GM18517 (cell line): ENCODE measurements around the gene SIK3.
A peak's percentile ranks its signal among the peaks of the same experiment; 100 is the strongest.

Experiments
- ATAC-seq: cut with Tn5 transposase; IDR thresholded peaks from one replicate; pipeline ENCODE4 v1.9.1; 2021; ENCODE audit warnings: mild to moderate bottlenecking, moderate library complexity; ENCODE audit not compliant: unreplicated experiment

Gene SIK3

DNA sequence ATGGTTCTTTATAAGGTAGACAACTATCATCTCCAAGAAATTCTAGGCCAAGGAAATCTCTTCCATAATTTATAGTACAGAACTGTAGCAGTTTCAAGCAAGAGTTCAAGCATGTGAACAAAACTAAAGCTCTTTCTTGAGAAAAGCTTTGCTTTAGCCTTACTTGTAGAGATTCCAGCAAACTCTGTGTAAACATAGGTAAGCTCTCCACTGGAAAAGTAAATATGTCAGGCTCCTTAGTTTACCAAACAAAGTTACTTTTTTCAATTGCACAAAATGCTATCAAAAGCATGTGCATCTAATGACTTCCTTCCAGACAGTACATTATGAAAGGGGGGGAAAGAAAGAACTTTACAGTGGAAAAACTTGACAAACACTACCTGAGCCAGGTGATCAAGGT, 125.0 kb downstream of the SIK3 start:
- no peak for ATAC-seq

DNA sequence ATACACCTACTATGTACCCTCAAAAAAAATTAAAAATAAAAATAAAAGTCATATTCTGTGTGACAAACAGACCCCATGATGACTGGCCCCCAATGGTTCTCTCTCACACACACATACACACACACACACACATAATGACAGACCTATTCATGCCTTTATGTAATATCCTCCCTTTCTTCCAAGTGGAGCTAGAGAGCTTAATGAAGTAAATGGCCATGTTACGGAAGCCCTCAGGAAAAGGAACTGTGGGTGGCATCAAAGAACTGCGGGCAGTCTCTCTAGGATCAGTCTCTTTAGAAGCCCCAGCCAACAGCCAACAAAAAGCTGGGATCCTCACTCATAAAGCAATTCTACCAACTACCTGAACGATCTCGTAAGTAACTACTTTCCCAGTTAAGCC, 125.5 kb downstream of the SIK3 start:
- no peak for ATAC-seq

DNA sequence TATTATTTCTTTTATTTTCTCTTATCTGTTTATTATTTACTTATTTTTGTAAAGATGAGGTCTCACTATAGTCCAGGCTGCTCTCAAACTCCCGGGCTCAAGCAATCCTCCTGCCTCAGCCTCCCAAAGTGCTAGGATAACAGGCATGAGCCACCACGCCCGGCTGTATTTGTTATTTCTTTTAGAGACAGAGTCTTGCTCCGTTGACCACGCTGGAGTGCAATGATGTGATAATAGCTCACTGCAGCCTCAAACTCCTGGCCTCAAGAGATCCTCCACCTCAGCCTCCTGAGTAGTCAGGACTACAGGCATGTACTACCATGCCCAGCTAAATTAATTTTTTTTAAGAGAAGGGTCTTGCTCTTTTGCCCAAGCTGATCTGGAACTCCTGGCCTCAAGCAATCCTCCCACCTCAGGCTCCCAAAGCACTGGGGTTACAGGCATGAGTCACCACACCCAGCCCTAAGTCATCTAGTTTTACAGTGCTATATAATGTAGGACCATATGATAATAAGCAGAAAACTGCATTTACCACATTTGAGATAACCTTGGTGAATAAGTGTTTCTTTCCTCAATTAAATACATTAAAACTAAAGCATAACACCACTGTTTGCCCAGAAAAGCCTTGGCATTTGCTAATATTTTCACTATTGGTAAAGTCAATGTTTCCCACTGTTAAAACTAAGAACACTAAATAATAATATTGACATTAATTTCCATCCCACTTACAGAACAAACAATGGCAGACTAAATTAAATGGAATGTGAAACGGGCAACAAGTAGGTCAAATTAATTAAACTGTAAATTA, 127.5 kb downstream of the SIK3 start:
- ATAC-seq: no peak

DNA sequence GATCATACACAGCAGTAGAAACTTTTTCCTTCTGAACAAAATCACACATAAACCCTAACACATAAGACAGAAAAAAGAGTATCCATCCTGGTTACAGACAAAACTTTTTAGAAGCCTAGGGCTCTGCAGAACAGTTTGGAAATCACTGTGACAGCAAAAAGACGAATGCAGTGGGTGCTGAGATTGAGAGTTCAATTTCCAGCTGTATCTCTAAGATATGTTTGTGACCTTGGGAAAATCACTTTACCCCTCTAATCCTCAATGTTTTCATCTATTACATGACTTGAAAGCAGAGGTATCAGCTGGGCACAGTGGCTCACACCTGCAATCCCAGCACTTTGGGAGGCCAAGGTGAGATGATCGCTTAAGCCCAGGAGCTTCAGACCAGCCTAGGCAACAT, 128.5 kb downstream of the SIK3 start:
- ATAC-seq: no peak

DNA sequence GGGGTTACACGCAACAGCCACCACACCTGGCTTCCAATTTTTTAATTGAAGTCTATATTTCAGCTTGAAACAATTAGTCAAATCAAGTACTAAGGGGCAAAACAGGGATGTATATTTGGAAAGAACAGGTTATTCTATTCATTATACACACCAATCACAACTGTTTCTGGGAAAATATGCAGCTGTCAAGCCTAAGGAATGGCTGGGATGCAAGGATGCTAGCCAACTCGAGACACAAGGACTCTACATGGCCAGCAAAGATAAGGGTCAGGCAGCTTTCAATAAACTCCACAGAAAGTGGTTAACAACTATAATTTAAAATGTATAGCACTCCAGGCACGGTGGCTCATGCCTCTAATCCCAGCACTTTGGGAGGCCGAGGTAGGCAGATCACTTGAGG, 134.0 kb downstream of the SIK3 start:
- ATAC-seq: no peak

DNA sequence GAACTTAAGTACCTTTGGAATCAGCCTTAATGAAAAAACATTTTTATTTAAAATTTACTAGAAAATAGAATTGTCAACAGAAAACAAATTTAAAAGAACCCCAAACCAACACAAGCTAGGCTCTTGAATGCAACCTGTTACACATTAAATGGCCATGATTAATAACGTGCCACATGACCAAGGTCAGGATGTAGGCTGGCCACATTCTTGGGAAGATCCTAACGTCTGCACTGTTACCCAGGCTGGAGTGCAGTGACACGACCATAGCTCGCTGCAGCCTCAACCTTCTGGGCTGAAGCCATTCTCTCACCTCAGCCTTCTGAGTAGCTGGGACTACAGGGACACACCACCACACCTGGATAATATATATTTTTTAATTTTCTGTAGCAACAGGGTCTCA, 134.4 kb downstream of the SIK3 start:
- ATAC-seq: no peak

DNA sequence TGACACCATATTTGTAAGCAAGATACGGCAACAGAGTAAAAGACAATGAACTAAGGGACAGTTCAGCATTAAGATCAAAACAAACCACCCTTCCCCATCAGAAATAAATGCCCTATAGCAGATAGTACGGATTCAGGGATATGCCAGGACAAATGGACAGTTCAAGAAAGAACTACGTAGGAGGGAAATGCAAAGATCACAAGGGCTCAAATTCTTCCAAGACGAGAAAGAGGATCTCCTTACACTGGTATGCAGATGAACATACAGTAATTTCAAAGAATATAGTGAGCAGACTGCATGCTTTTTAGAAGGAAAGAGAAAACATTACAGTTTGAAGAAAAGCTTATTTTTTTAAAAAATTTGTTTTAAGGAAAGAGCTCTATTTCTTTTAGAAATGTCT, 136.1 kb downstream of the SIK3 start:
- no peak for ATAC-seq

DNA sequence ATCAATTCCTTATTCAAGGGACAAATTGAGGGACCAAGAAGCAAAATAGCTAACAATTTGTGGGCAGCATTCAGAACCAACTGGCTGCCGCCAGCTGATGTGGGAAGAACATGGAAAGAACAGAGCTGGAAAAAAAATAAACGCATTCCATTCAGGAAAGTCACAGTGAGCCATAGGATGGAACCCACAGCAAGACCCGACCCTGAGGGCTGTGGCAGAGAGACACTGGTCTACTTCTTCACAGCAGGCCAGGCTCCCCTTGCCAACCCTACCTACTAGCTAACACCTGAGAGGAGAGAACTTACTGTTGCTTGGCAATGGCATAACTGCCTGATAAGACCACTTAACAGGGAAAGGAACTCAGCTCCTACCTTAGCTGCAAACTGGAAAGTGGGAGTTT, 137.3 kb downstream of the SIK3 start:
- no peak for ATAC-seq

DNA sequence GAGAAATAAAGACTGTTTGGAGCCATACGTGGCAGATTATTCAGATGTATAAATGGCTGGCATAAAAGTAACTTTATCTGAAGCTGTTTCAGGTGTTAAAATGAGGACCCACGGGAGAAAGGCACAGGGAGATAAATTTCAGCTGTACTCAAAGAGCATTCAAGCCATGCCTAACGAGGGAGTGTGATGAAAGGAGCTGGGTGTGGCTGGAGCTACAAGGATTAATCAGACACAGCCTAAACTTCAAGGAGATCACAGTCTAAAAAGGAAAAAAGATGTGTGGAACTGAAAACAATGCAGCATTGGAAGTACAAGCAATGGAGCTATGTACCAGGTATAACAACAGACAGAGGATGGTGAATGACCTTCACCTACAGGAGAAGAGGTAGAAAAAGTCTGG, 140.0 kb downstream of the SIK3 start:
- no peak for ATAC-seq

DNA sequence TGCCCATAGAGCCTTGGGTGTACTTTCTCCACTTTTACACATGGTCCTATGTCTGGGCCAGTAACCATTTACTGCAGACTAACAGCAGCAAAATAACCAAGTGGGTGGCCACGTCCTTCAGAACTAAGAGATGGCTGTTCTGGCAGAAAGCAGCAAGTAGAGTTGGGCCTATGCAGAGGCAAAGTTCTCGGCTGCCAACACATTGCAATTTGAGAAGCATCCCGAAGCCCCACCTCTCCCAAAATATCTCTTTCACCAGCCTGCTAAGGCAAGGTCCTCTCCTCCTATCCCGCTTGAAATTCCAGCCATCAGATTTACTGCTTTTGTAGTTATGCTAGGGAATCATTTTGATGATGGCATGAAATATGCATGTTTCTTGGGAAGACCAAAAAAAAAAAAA, 142.3 kb downstream of the SIK3 start:
- no peak for ATAC-seq

DNA sequence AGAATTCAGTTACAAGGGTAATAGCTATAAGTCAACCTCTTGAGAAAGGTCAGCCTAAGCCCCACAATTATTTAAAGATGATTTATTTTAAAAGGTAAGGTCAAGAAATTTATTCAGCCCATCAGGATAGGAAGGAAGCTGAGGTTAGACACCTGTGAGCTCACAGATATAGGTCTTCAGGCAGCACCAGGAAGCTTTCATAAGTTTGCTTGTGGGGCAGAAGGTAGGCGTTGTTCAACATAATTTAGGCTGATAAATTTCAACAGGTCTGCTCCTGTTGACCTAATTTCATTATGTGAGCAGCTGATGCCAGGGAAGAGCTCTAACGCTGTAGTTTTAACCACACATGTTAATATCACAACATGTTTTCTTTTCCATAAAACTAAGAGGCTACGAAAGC, 142.7 kb downstream of the SIK3 start:
- ATAC-seq: no peak

DNA sequence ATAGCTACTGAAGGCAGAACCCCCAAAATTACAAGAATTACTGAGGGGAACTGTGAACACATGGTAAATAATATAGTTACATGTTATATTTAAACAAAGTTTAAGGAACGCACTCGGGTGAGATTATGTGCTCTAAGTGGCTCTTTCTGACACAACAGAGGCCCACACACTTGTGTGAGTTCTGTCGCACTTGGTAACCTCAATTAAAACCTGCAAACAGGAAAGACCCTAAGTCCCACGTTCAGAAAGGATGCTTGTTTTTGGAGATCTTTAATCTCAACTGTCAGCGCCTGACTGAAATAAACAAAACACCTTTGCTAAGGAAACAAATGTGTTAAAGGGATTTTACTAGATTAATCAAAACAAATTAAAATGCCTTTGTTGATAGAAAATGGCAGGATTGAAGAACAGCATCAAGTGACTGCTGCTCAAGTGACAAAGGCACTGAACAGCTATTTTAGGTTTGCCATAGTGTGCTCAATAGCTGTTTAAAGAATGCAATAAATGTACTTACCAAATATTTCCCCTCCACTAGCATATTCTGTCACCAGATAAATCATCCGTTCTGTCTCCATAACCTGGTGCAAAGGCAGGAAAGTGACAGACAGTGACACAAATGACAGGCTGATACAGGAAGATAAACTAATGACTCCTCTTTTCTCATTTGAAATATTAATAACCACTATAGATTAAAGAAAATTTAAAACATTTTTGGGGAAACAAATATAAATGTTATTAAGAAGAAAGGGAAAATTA, 144.5 kb downstream of the SIK3 start:
- no peak for ATAC-seq

DNA sequence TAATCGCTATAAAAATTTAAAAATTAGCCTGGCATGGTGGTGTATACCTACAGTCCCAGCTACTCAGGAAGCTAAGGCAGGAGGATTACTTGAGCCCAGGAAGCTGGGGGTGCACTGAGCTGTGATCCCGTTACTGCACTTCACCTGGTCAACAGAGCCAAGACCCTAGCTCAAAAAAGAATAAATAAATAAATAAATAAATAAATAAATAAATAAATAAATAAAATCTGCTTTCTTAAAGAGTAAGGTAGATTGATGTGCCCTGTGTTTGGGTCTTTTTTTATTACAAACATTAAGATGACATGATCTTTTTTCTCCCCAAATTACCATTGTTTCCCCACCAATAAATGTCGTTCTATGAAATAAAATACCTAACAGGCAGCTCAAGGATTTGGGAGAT, 146.5 kb downstream of the SIK3 start:
- ATAC-seq: no peak

DNA sequence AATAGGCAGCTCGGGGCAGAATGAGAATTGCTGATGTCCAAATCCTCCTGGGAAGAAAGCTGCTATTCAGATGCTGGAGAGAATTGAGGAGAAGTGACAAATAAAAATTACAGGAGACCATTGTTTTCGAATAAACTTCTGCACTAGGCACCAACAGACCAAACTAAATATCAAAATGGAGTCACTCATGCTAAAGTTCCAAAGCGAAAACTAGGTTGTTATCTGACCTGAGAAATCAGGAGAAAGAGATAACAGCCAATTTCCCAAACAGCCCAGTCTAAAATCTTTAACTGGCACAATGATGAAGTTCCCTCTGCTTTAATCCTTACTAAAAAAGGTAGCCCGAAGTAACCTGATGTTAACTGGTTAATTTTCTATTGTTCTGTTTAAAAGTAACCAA, 148.0 kb downstream of the SIK3 start:
- ATAC-seq: no peak

DNA sequence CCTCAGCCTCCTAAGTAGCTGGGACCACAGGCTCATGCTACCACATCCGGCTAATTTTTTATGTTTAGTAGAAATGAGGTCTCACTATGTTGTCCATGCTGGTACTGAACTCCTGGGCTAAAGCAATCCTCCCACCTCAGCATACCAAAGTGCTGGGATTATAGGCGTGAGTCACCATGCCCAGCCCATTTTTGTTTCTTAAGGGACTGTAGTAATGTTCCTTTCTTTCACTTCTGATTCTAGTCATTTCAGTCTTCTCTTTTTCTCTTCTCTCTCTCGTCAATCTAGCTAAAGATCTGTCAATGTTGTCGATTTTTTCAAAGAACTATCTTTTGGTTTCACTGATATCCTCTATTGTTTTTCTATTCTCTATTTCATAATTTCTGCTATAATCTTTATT, 149.8 kb downstream of the SIK3 start:
- peak; percentile 53 for ATAC-seq

DNA sequence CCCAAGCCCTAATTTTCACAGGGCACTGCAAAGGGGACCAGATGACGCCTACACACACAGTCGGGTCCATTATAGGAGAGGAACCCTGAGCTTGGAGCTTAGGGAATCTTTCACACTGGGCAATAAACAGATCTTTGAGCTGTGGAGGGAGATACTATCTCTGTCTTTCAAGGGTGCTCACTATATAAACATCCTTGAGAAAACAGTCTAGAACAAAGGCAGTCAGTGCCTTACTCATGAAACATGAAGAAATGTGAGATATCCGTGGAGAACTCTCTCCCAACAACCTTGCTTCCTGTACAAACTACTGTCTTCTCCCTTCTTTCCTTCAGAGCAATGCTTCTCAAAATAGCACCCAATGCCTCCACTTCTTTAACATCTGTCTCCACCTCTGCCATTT, 151.8 kb downstream of the SIK3 start:
- no peak for ATAC-seq

DNA sequence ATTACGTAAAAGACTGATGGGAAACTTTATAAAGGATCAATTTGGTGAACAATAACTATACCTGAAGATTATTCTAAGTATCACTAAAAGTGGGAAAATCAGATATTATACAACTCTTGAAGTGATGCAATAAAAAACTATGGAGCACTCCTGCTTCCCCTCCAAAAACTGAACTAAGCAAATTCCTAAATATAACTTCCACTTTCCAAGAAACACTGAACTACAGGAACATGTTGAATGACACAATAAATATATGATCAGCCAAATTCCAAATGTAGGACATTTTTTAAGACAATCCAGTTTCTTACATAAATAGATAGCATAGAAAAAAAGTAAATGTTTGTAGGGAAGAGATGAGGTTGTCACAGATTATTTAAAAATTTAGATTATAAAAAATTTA, 158.7 kb downstream of the SIK3 start:
- no peak for ATAC-seq

DNA sequence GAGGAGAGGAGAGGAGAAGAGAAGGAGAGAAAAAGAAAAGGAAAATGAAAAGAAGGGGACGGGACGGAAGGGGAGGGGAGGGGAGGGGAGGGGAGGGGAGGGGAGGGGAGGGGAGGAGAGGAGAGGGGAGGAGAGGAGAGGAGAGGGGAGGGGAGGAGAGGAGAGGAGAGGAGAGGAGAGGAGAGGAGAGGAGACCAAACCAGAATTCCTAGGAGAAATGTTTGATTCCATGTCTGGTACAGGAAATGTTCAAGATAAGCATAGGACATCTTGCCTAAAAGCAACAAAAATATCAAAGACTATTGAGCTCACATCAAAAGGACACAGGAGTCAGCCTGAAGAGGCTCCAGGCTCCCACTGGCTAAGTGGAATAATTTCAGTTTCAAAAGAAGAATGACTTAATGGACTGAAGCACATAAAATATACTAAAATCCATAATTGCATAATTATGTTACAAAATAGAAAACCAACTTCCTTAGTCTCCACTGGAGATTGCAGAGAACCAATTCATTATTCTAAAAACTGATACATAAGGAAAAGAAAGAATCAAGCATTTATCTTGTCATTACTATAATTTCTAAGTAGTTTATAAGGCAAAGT, 159.7 kb downstream of the SIK3 start:
- ATAC-seq: no peak

DNA sequence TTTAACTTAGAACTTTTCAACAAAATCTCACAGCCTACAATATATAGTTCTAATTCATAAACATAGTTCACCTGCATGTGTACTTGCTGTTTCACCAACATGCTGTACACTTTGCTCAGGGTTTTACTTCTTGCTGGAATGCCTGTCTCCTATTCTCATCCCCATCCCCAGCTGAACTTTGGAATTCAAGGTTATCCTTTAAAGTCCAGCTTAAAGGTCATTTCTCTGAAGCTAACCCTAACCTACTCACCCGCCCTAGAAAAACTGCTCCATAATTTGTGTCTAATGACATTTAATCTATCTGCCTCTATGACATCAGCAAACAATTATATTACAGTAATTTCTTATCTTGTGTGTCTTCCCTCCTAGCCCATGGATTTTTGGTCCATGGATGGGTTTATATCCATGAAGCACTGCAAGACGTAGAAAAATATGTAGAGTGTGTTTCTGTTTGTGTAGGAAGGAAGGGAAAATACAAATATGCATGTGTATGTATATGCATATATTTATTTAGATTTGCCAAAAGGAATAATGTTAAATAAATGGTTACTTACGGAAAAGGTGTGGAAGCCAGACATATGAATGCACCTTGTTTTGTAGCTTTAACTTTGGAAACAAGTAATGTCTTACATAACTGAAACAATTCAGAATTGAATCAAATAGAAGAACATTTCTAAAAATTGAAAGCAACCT, 161.3 kb downstream of the SIK3 start:
- no peak for ATAC-seq

DNA sequence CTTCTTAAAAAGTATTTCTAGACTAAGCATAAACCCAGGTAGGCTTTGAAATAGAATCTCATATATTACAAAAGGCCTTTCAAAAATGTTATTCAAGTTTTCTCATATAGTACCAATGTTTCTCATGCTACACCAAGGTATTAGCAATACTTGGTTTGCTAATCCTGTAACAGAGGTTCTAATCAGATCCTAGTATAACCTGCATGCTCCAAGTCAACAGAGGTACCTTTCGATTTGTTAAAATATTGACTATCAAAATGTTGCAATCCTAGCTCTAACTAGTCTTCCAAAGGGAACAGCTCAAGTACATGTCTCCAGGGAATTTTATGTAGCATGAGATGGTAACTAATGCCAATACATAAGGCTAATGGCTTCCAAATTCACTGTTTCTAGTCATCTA, 162.7 kb downstream of the SIK3 start:
- no peak for ATAC-seq

DNA sequence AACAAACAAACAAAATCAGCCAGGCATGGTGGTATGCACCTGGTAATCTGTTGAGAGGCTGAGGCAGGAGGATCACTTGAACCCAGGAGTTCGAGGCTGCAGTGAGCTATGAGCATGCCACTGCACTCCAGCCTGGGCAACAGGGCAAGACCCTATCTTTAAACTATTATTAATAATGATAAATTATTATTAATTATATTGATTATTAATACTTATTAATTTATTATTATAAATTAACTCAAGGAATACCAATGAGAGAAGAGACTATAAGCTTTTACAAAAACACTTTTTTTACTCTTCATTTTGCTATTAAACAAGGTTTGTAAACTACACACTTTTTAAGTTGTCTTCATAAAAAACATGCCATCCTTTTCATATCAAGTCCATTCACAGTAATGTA, 163.1 kb downstream of the SIK3 start:
- no peak for ATAC-seq

DNA sequence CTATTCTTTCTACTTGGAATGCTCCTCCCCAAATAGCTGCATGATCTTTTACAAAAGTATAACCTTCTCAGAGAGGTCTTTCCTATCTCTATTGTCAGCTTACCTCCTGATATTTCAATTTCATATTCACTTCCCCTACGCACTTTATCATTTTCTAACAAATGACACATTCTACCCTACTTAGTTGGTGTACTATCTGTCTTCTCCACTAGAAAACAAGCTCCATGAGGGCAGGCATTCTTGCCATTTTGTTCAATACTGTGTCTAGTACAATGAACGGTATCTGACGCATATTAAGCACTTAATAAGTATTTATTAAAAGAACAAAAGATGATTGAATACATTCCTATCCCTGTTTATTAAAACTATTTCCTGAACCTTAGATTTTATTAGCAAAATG, 164.3 kb downstream of the SIK3 start:
- ATAC-seq: no peak
